Trophoblast cell (in vitro differentiated cells and primary cell): ENCODE results near the gene CTSH.

ENCODE experiments used
- DNase-seq, 2 donors: peaks; one replicate each; pipeline ENCODE4 v3.0.0-alpha.2; 2016
- H2AFZ ChIP-seq: 2 replicates; pipeline ENCODE4 v1.6.1; 2013; ENCODE audit warnings: low read length, moderate library complexity, mild to moderate bottlenecking; ENCODE audit not compliant: insufficient read depth, poor library complexity
- H2AK5ac ChIP-seq: 2 replicates; pipeline ENCODE4 v1.6.1; 2013; ENCODE audit warnings: mild to moderate bottlenecking, low read length
- H2BK120ac ChIP-seq: 2 replicates; pipeline ENCODE4 v1.6.1; 2013; ENCODE audit warnings: low read length, mild to moderate bottlenecking, moderate library complexity; ENCODE audit not compliant: insufficient read depth, poor library complexity
- H2BK12ac ChIP-seq: 2 replicates; pipeline ENCODE4 v1.6.1; 2013; ENCODE audit warnings: mild to moderate bottlenecking, low read length, moderate library complexity
- H2BK5ac ChIP-seq: 2 replicates; pipeline ENCODE4 v1.6.1; 2013; ENCODE audit warnings: low read length, low read depth, moderate library complexity, mild to moderate bottlenecking; ENCODE audit not compliant: poor library complexity
- H3K14ac ChIP-seq: 2 replicates; pipeline ENCODE4 v1.6.1; 2013; ENCODE audit warnings: mild to moderate bottlenecking, low read length
- H3K18ac ChIP-seq: 2 replicates; pipeline ENCODE4 v1.6.1; 2013; ENCODE audit warnings: mild to moderate bottlenecking, low read length
- H3K23ac ChIP-seq: 2 replicates; pipeline ENCODE4 v1.6.1; 2013; ENCODE audit warnings: low read length
- H3K27ac ChIP-seq: 2 replicates; pipeline ENCODE4 v1.5.1; 2013; ENCODE audit warnings: low read depth, mild to moderate bottlenecking, inconsistent platforms, low read length, moderate library complexity
- H3K27me3 ChIP-seq: 2 replicates; pipeline ENCODE4 v1.6.1; 2013; ENCODE audit warnings: inconsistent platforms, mild to moderate bottlenecking, low read length, moderate library complexity; ENCODE audit not compliant: insufficient read depth
- H3K36me3 ChIP-seq, 2 experiments: 1 replicate in 1 of 2; 2 replicates in 1 of 2; pipeline ENCODE4 v1.6.1; 2013; ENCODE audit warnings: low read length in 2 of 2, mild to moderate bottlenecking in 2 of 2, moderate library complexity in 1 of 2; ENCODE audit not compliant: insufficient read depth in 2 of 2, control insufficient read depth in 1 of 2
- H3K4ac ChIP-seq: 2 replicates; pipeline ENCODE4 v1.6.1; 2013; ENCODE audit warnings: low read depth, mild to moderate bottlenecking, low read length, moderate library complexity
- H3K4me1 ChIP-seq, 2 experiments: 1 replicate in 1 of 2; 2 replicates in 1 of 2; pipeline ENCODE4 v1.6.1; 2013; ENCODE audit warnings: low read length in 2 of 2, mild to moderate bottlenecking in 2 of 2, moderate library complexity in 1 of 2; ENCODE audit not compliant: insufficient read depth in 2 of 2, control insufficient read depth in 1 of 2
- H3K4me2 ChIP-seq: 2 replicates; pipeline ENCODE4 v1.6.1; 2013; ENCODE audit warnings: inconsistent platforms, mild to moderate bottlenecking, low read length, moderate library complexity
- H3K4me3 ChIP-seq: 2 replicates; pipeline ENCODE4 v1.5.1; 2013; ENCODE audit warnings: mild to moderate bottlenecking, low read depth, low read length, inconsistent platforms
- H3K79me1 ChIP-seq: one replicate; pipeline ENCODE4 v1.6.1; 2013; ENCODE audit warnings: low read length
- H3K79me2 ChIP-seq: 2 replicates; pipeline ENCODE4 v1.6.1; 2013; ENCODE audit warnings: low read length, mild to moderate bottlenecking; ENCODE audit not compliant: control insufficient read depth, insufficient read depth, poor library complexity
- H3K9ac ChIP-seq: 2 replicates; pipeline ENCODE4 v1.6.1; 2013; ENCODE audit warnings: mild to moderate bottlenecking, low read length
- H3K9me3 ChIP-seq: 2 replicates; pipeline ENCODE4 v1.6.1; 2013; ENCODE audit warnings: low read depth, mild to moderate bottlenecking, control low read depth, inconsistent platforms, low read length; ENCODE audit not compliant: insufficient read depth
- H4K12ac ChIP-seq: 2 replicates; pipeline ENCODE4 v1.6.1; 2013; ENCODE audit warnings: low read depth, mild to moderate bottlenecking, low read length, moderate library complexity
- H4K8ac ChIP-seq: 2 replicates; pipeline ENCODE4 v1.6.1; 2013; ENCODE audit warnings: low read depth, mild to moderate bottlenecking, low read length, moderate library complexity
- H4K91ac ChIP-seq: one replicate; pipeline ENCODE4 v1.6.1; 2013; ENCODE audit warnings: low read depth, mild to moderate bottlenecking, low read length, moderate library complexity
- WGBS: extraction: QIAGEN DNeasy Blood & Tissue Kit; methylation state at CpG from one replicate; pipeline ENCODE4 v1.1.7; 2013; ENCODE audit warnings: missing lambda C conversion rate; ENCODE audit not compliant: insufficient read length, insufficient coverage; ENCODE audit errors: extremely low coverage; 5-methylcytosine and 5-hydroxymethylcytosine counted together

The CTSH gene

DNA sequence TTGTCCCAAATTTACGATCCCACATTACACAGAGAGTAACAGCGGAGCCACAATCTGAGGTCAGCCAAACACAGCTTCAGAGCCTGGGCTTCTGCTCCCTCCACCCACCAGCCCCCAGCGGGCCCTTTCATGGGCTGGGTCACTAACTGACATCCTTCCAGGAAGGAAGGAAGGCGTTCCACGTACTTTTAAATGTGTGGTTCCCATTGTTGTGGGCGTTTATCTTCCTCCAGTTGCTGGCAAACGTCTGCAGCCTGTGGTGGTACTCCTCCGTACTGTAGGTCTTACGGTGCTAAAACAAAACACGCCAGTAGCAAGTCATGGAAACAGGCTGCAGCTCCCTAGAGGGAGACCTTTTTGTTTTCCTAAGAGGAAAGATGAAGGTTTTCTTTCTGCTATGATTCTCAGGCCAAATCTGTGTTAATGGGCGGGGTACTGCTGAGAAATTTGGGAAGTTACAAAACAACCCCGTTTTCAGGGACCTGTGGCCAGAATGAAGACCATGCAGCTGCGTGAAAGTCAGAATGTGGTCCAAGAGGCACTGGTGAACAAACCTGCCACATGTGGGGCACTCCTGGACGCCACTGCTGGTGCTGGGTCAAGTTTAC, 7.6 kb downstream of the CTSH start:
- Histone ChIP-seq H4K91ac (no peak overlapping the region), H2BK120ac (no peak overlapping the region), H3K79me1 (no peaks in the 10 kb centered on the region), H2AK5ac (no peak overlapping the region), H4K8ac (no peak overlapping the region), H3K27ac (no peak overlapping the region), H3K4me1 (no peaks in the 10 kb centered on the region), H3K27me3 (no peaks in the 10 kb centered on the region), H3K14ac (no peak overlapping the region), H3K18ac (no peak overlapping the region), H3K9me3 (peaks cover 2% of the 10 kb centered on the region), H3K4ac (no peak overlapping the region), H3K4me3 (no peak overlapping the region), H2BK12ac (no peak overlapping the region), H2BK5ac (no peak overlapping the region), H3K9ac (no peak overlapping the region), H3K4me2 (no peak overlapping the region), H3K23ac (no peak overlapping the region), H2AFZ (no peak overlapping the region), H4K12ac (no peak overlapping the region), H3K79me2 (no peaks in the 10 kb centered on the region), H3K36me3 (peaks cover 0 to 3% of the 10 kb centered on the region in 2 experiments)
- DNase-seq, result no peak
- no CpG with 5 or more reads among the region's 14 CpGs for WGBS

GRCh38 chr15:78934655-78935023, 10.2 kb downstream of the CTSH start:
- no peak overlapping the region for H3K9ac ChIP-seq
- H3K4me2 ChIP-seq, result no peak overlapping the region
- H3K27me3 ChIP-seq, result no peaks in the 10 kb centered on the region
- no CpG with 5 or more reads among the region's 5 CpGs for WGBS
- no peak overlapping the region for H2BK12ac ChIP-seq
- DNase-seq, result no peak
- H2AFZ ChIP-seq, result no peak overlapping the region
- no peak overlapping the region for H3K14ac ChIP-seq
- peaks cover 2% of the 10 kb centered on the region for H3K9me3 ChIP-seq
- no peak overlapping the region for H2BK5ac ChIP-seq
- no peak overlapping the region for H4K8ac ChIP-seq
- no peak overlapping the region for H4K12ac ChIP-seq
- H3K4me1 ChIP-seq, result no peaks in the 10 kb centered on the region
- peaks cover 0 to 4% of the 10 kb centered on the region in 2 experiments for H3K36me3 ChIP-seq
- no peak overlapping the region for H3K27ac ChIP-seq
- H3K23ac ChIP-seq, result no peak overlapping the region
- H3K4ac ChIP-seq, result no peak overlapping the region
- H2BK120ac ChIP-seq, result no peak overlapping the region
- H3K79me1 ChIP-seq, result no peaks in the 10 kb centered on the region
- no peak overlapping the region for H3K18ac ChIP-seq
- no peak overlapping the region for H4K91ac ChIP-seq
- H2AK5ac ChIP-seq, result no peak overlapping the region
- H3K4me3 ChIP-seq, result no peak overlapping the region
- no peaks in the 10 kb centered on the region for H3K79me2 ChIP-seq

- H3K27ac ChIP-seq, result no peak overlapping the region
- H2AK5ac ChIP-seq, result no peak overlapping the region
- H3K18ac ChIP-seq, result no peak overlapping the region
- no CpG with 5 or more reads among the region's 20 CpGs for WGBS
- no peak overlapping the region for H3K4me2 ChIP-seq
- H3K79me2 ChIP-seq, result no peaks in the 10 kb centered on the region
- H3K79me1 ChIP-seq, result no peaks in the 10 kb centered on the region
- no peak overlapping the region for H2BK120ac ChIP-seq
- no peak overlapping the region for H2AFZ ChIP-seq
- H3K4me1 ChIP-seq, result no peaks in the 10 kb centered on the region
- peaks cover 0 to 4% of the 10 kb centered on the region in 2 experiments for H3K36me3 ChIP-seq
- H4K8ac ChIP-seq, result no peak overlapping the region
- H3K27me3 ChIP-seq, result no peaks in the 10 kb centered on the region
- H3K4me3 ChIP-seq, result no peak overlapping the region
- H2BK5ac ChIP-seq, result no peak overlapping the region
- H2BK12ac ChIP-seq, result no peak overlapping the region
- no peak overlapping the region for H4K91ac ChIP-seq
- no peak overlapping the region for H3K23ac ChIP-seq
- H3K14ac ChIP-seq, result no peak overlapping the region
- H3K9me3 ChIP-seq, result peaks cover 2% of the 10 kb centered on the region
- DNase-seq, result no peak
- no peak overlapping the region for H4K12ac ChIP-seq
- no peak overlapping the region for H3K9ac ChIP-seq
- H3K4ac ChIP-seq, result no peak overlapping the region
Observed at GRCh38 chr15:78933823-78934654, 10.8 kb downstream of the CTSH start.

DNA sequence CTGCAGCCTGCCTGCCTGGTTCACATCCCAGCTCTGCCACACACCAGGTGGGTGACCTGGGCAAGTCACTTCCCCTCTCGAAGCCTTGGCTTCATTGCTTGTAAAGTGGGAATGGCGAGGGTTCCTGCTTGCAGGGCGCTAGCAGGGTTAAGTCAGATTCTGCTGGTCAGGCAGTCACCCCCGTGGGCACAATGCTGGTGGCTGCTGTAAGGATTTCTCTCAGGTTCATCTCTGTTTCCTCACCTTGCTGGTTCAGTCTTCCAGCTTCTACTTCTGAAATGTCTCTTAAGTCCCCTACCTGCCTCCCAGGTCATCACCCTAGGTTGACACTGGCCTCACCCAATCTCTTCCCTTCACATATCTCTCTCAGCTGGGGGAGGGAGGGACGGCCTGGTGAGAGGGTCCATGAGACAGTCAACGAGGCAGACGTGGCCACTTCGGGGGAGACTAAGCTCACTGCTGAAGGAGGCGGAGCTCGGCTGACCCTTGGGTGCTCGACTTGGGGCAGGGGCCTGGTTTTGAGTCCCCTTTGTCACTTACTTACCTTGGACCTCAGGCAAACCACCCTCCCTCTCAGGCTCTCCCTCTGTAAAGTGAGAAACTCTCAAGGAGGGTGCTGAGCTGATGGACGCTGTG, 11.5 kb downstream of the CTSH start:
- Histone ChIP-seq H3K4ac (no peak overlapping the region), H2BK12ac (no peak overlapping the region), H4K91ac (no peak overlapping the region)

More for the DNA sequence above, 11.5 kb downstream of the CTSH start:
- Histone ChIP-seq H2BK5ac (no peak overlapping the region), H3K36me3 (peaks cover 0 to 4% of the 10 kb centered on the region in 2 experiments), H3K23ac (no peak overlapping the region), H4K12ac (no peak overlapping the region), H4K8ac (no peak overlapping the region), H3K27ac (no peak overlapping the region), H2AK5ac (no peak overlapping the region), H3K14ac (no peak overlapping the region), H3K9ac (no peak overlapping the region), H3K79me2 (no peaks in the 10 kb centered on the region), H3K18ac (no peak overlapping the region), H3K9me3 (peaks cover 2% of the 10 kb centered on the region), H3K4me1 (no peaks in the 10 kb centered on the region), H3K4me3 (no peak overlapping the region), H2BK120ac (no peak overlapping the region), H3K4me2 (no peak overlapping the region), H3K27me3 (no peaks in the 10 kb centered on the region), H3K79me1 (no peaks in the 10 kb centered on the region), H2AFZ (no peak overlapping the region)
- DNase-seq, result no peak
- WGBS, result no CpG with 5 or more reads among the region's 12 CpGs
